T-cell (primary cell): ENCODE measurements around the gene SFTPA1. TPM values are rescaled to one million over a fixed set of nuclear protein-coding genes. Genes with fewer than 3 reads are reported as not detected.
"Not testable (repeated sequence)": the region's sequence is repeated elsewhere in the genome, so short reads cannot be mapped to it uniquely, and the experiment has no call there.

Experiments used
- ATAC-seq, 4 experiments: fragments of 200-7000 bp in 3 of 4; fragments of 150-1000 bp in 1 of 4; cut with Tn5 transposase; replicated peaks in 1 of 4; 1 replicate in 3 of 4; 2 replicates in 1 of 4; pipeline ENCODE4 v1.10.0; 2021; ENCODE audit warnings: moderate library complexity in 3 of 4, mild to moderate bottlenecking in 2 of 4, moderate number of reproducible peaks in 1 of 4
- CTCF ChIA-PET, 2 donors: fragments of 300-600 bp; sonication (Branson Sonifier 250); formaldehyde crosslinking; loops; one replicate each; lab custom pipeline; 2022; ENCODE audit warnings: antibody characterized with exemption in 2 of 2; lab: Charles Lee
- POLR2A ChIA-PET, 2 donors: fragments of 300-600 bp; sonication (Branson Sonifier 250); formaldehyde crosslinking; loops; one replicate each; lab custom pipeline; 2022; ENCODE audit warnings: antibody characterized with exemption in 2 of 2; lab: Charles Lee
- DNase-seq, 35 experiments: peaks; one replicate each; pipeline versions ENCODE4 v3.0.0 to v3.0.0-alpha.2; 2013 to 2023
- H3K27ac ChIP-seq: one replicate; pipeline ENCODE4 v1.5.1; 2013; ENCODE audit warnings: low read length
- H3K27me3 ChIP-seq, 2 experiments: replicated peaks in 1 of 2; 1 replicate in 1 of 2; 2 replicates in 1 of 2; pipeline versions ENCODE4 v1.6.1 to v1.7.0; 2013; ENCODE audit warnings: low read length in 1 of 2, mixed read lengths in 1 of 2; ENCODE audit not compliant: control insufficient read depth in 2 of 2, insufficient read depth in 2 of 2; ENCODE audit errors: extremely low read depth in 1 of 2
- H3K36me3 ChIP-seq, 2 donors: 1 replicate in 1 of 2; 2 replicates in 1 of 2; pipeline versions ENCODE4 v1.6.1 to v1.7.0; 2013; ENCODE audit warnings: low read length in 1 of 2; ENCODE audit not compliant: control insufficient read depth in 2 of 2, insufficient read depth in 1 of 2; ENCODE audit errors: extremely low read depth in 1 of 2
- H3K4me1 ChIP-seq, 2 experiments: 1 replicate in 1 of 2; 2 replicates in 1 of 2; pipeline versions ENCODE4 v1.6.1 to v1.7.0; 2013; ENCODE audit warnings: low read length in 2 of 2, mixed read lengths in 1 of 2; ENCODE audit not compliant: insufficient read depth in 2 of 2, control insufficient read depth in 1 of 2; ENCODE audit errors: extremely low read depth in 1 of 2
- H3K4me3 ChIP-seq, 2 donors: 1 replicate in 1 of 2; 2 replicates in 1 of 2; pipeline versions ENCODE4 v1.5.1 to v1.7.0; 2013; ENCODE audit warnings: mild to moderate bottlenecking in 2 of 2, low read length in 1 of 2, moderate library complexity in 1 of 2; ENCODE audit not compliant: control insufficient read depth in 1 of 2; ENCODE audit errors: extremely low read depth in 1 of 2
- H3K9me3 ChIP-seq: 2 replicates; pipeline ENCODE4 v1.7.0; 2013
- H3K27ac Mint-ChIP-seq, 2 donors: one replicate each; pipeline ENCODE4 v1.8.0; 2020 to 2021; ENCODE audit warnings: mild to moderate bottlenecking in 2 of 2, mixed read lengths in 2 of 2
- H3K27me3 Mint-ChIP-seq, 2 donors: one replicate each; pipeline ENCODE4 v1.8.0; 2021 to 2022; ENCODE audit warnings: mixed read lengths in 2 of 2
- H3K36me3 Mint-ChIP-seq: one replicate; pipeline ENCODE4 v1.8.0; 2021; ENCODE audit warnings: mixed read lengths
- H3K4me1 Mint-ChIP-seq, 3 donors: one replicate each; pipeline ENCODE4 v1.8.0; 2020 to 2022; ENCODE audit warnings: mixed read lengths in 3 of 3, mild to moderate bottlenecking in 1 of 3
- H3K4me3 Mint-ChIP-seq, 3 donors: one replicate each; pipeline ENCODE4 v1.8.0; 2020 to 2022; ENCODE audit warnings: mild to moderate bottlenecking in 3 of 3, mixed read lengths in 3 of 3, moderate library complexity in 3 of 3
- H3K9me3 Mint-ChIP-seq, 3 donors: one replicate each; pipeline ENCODE4 v1.8.0; 2020 to 2022; ENCODE audit warnings: mixed read lengths in 3 of 3
- WGBS: methylation state at CpG from one replicate; pipeline ENCODE4 v1.1.5; 2013; ENCODE audit warnings: missing lambda C conversion rate; ENCODE audit not compliant: insufficient coverage; 5-methylcytosine and 5-hydroxymethylcytosine counted together
- total RNA-seq, 35 experiments: library from RNA in 6 of 35; stranded (reverse) in 6 of 35; fragments of 120-200 nt in 1 of 35; gene quantifications; one replicate each; pipeline versions ENCODE4 v1.2.1 to v1.2.4 and lab custom pipeline; 2013 to 2026

SFTPA1 gene
- total RNA-seq, 5 donors from 2014 or later (not counting 1 experiment from before 2014, with no cell fraction given): 6.4 to 9.6 (median 8.4) TPM; not detected in 2

GRCh38 chr10:79636654-79637199 lies 26.0 kb downstream of the SFTPA1 start:
- H3K27me3 Mint-ChIP-seq, H3K4me1 ChIP-seq, H3K9me3 Mint-ChIP-seq, POLR2A ChIA-PET, H3K36me3 ChIP-seq, H3K4me3 Mint-ChIP-seq, H3K27me3 ChIP-seq, CTCF ChIA-PET, H3K4me1 Mint-ChIP-seq, H3K27ac Mint-ChIP-seq, ATAC-seq, H3K9me3 ChIP-seq, H3K27ac ChIP-seq, H3K36me3 Mint-ChIP-seq, H3K4me3 ChIP-seq, DNase-seq: not testable (repeated sequence)
- no CpG with 5 or more reads among the region's 2 CpGs for WGBS

GRCh38 chr10:79638318-79638717 lies 27.6 kb downstream of the SFTPA1 start:
- Histone ChIP-seq H3K4me3 (no peak overlapping the region), H3K4me1 (no peaks in the 10 kb centered on the region), H3K27ac (no peak overlapping the region), H3K9me3 (no peaks in the 10 kb centered on the region), H3K27me3 (no peaks in the 10 kb centered on the region), H3K36me3 (no peaks in the 10 kb centered on the region)
- H3K27ac Mint-ChIP-seq: no peak overlapping the region
- no peaks in the 10 kb centered on the region for H3K9me3 Mint-ChIP-seq
- 60% methylated on average over 3 of the region's 3 CpGs for WGBS
- H3K36me3 Mint-ChIP-seq: no peaks in the 10 kb centered on the region
- no peaks in the 10 kb centered on the region for H3K4me1 Mint-ChIP-seq
- H3K4me3 Mint-ChIP-seq: no peak overlapping the region
- ATAC-seq (no peak), DNase-seq (no peak)
- POLR2A ChIA-PET: no interaction called here
- CTCF ChIA-PET: no interaction called here
- H3K27me3 Mint-ChIP-seq: peaks cover 1 to 3% of the 10 kb centered on the region in 2 donors

GRCh38 chr10:79652695-79653094 lies 42.0 kb downstream of the SFTPA1 start:
- H3K27ac ChIP-seq, H3K4me1 Mint-ChIP-seq, ATAC-seq, H3K9me3 Mint-ChIP-seq, H3K36me3 Mint-ChIP-seq, H3K27me3 Mint-ChIP-seq, DNase-seq, H3K4me3 ChIP-seq, H3K27me3 ChIP-seq, POLR2A ChIA-PET, CTCF ChIA-PET, H3K36me3 ChIP-seq, H3K4me3 Mint-ChIP-seq, H3K4me1 ChIP-seq, H3K27ac Mint-ChIP-seq, H3K9me3 ChIP-seq: not testable (repeated sequence)
- WGBS: no CpG with 5 or more reads among the region's 2 CpGs

- H3K27me3 Mint-ChIP-seq, DNase-seq, H3K9me3 Mint-ChIP-seq, POLR2A ChIA-PET, H3K36me3 Mint-ChIP-seq, H3K4me1 ChIP-seq, H3K4me3 Mint-ChIP-seq, H3K27ac ChIP-seq, H3K36me3 ChIP-seq, H3K27me3 ChIP-seq, H3K9me3 ChIP-seq, H3K4me1 Mint-ChIP-seq, ATAC-seq, H3K27ac Mint-ChIP-seq, CTCF ChIA-PET, H3K4me3 ChIP-seq: not testable (repeated sequence)
These were observed 52.5 kb downstream of the SFTPA1 start for GRCh38 chr10:79663287-79663686.

GRCh38 chr10:79664686-79665085 lies 53.9 kb downstream of the SFTPA1 start:
- DNase-seq, H3K27ac Mint-ChIP-seq, H3K4me1 ChIP-seq, H3K36me3 Mint-ChIP-seq, CTCF ChIA-PET, ATAC-seq, H3K27me3 ChIP-seq, H3K4me3 ChIP-seq, H3K36me3 ChIP-seq, H3K4me3 Mint-ChIP-seq, H3K4me1 Mint-ChIP-seq, H3K9me3 Mint-ChIP-seq, H3K27me3 Mint-ChIP-seq, POLR2A ChIA-PET, H3K27ac ChIP-seq, H3K9me3 ChIP-seq: not testable (repeated sequence)
- 80% methylated on average over 2 of the region's 4 CpGs for WGBS

Other genes with a start within 250 kb of the SFTPA1 start
- gene ZCCHC24, start 165.3 kb upstream of the SFTPA1 start, total RNA-seq: 1 to 10 TPM in 4 of 5 donors, under 1 TPM in 1; 0.60 to 2.4 (median 1.9) TPM
- under 1 TPM in 3 of 5 donors, not detected in 2; 0.10 to 0.28 (median 0.19) TPM for gene EIF5AL1, start 98.4 kb upstream of the SFTPA1 start, total RNA-seq
- 1 to 10 TPM in 3 of 5 donors, not detected in 2; 6.4 to 9.8 (median 8.9) TPM for gene SFTPA2, start 50.5 kb upstream of the SFTPA1 start, total RNA-seq
- gene NUTM2B, start 92.3 kb downstream of the SFTPA1 start, total RNA-seq: 1 to 10 TPM; 1.4 to 2.5 (median 1.6) TPM
- gene NUTM2E, start 215.8 kb downstream of the SFTPA1 start, total RNA-seq: 1 to 10 TPM in 1 of 5 donors, under 1 TPM in 3, not detected in 1; 0.10 to 1.3 (median 0.71) TPM